Measurements from ENCODE around the gene BMPR2.
"Not testable (repeated sequence)": the region's sequence is repeated elsewhere in the genome, so short reads cannot be mapped to it uniquely, and the experiment has no call there.

BMPR2 gene

GRCh38 chr2:202545523-202545922 lies 169.4 kb downstream of the BMPR2 start:
- no peak for DNase-seq

- DNase-seq: no peak
These were observed 169.8 kb downstream of the BMPR2 start for GRCh38 chr2:202545931-202546330.

- DNase-seq: not testable (repeated sequence)
These were observed 170.5 kb downstream of the BMPR2 start for GRCh38 chr2:202546499-202547141.

DNA sequence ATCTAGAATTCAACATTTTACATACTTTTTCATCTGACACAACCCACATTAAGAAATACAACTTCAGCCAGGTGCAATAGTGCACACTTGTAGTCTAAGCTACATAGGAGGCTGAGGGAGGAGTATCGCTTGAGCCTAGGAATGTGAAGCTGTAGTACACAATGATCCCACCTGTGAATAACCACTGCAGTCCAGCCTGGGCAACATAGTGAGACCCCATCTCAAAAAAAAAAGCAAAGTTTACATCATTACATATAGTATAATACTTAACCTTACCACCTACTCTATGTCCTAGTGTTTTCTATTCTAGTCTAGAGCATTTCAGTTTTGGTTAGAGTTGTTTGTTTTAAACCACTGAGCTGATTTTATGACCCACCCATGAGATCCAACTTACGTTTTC lies 172.1 kb downstream of the BMPR2 start:
- no peak for DNase-seq

DNA sequence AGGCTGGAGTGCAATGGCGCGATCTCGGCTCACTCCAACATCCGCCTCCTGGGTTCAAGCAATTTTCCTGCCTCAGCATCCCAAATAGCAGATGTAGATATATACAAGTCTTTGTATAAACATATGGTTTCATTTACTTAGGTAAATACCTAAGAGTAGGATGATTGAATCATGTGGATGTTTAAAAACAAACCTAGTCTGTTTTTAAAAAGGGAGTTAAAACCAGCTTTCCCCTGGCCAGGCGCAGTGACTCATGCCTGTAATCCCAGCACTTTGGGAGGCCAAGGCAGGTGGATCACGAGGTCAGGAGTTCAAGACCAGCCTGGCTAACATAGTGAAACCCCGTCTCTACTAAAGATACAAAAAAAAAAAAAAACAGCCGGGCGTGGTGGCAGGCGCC lies 174.9 kb downstream of the BMPR2 start:
- not testable (repeated sequence) for DNase-seq

- no peak for DNase-seq
These were observed 179.2 kb downstream of the BMPR2 start for GRCh38 chr2:202555356-202555755.

GRCh38 chr2:202560200-202560599 lies 184.1 kb downstream of the BMPR2 start:
- no peak for DNase-seq

GRCh38 chr2:202564226-202564625 lies 188.1 kb downstream of the BMPR2 start:
- no peak for DNase-seq

DNA sequence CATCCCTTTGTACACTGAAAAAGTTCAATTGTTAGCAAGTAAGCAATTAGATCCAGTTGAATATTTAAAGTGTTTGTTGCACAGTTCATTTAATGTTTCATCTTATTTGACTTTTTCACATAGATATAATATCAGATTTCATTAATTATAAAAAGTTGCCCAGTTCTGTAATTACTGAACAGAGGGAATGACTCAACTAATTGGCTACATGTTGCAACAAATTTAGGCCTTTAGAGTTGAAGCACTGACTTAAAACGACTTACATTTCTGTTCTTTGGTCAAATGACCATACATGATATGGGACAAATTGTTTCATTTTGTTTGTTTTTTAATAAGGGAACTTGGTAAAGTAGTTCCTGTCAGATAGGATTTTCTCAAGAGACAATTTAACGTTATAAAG lies 190.2 kb downstream of the BMPR2 start:
- no peak for DNase-seq

DNA sequence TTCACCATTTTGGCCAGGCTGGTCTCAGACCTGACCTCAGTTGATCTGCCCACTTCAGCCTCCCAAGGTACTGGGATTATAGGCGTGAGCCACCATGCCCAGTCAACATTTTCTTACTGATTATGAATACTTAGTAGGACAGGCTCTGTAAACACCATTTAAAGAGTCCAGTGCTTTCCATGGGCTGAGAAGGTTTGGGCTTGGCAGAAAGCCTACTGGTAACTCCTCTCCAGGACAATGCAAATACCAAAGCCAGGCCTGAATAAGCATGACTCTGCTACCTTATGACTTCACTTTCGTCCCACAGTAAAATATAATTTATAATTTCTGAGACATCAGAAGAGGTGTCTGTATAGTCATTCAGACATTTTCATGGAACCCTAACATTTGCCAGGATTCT lies 198.4 kb downstream of the BMPR2 start:
- DNase-seq: no peak

DNA sequence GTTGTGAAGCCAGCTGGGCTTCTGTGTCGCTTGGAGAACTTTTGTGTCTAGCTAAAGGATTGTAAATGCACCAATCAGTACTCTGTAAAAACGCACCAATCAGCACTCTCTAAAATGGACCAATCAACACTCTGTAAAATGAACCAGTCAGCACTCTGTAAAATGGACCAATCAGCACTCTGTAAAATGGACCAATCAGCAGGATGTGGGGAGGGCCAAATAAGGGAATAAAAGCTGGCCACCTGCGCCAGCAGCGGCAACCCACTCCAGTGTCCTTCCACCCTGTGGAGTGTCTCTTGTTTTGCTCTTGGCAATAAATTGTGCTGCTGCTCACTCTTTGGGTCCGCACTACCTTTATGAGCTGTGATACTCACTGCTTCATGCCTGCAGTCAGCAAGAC lies 199.1 kb downstream of the BMPR2 start:
- DNase-seq: not testable (repeated sequence)

GRCh38 chr2:202577250-202578183 lies 201.4 kb downstream of the BMPR2 start:
- DNase-seq: no peak

DNA sequence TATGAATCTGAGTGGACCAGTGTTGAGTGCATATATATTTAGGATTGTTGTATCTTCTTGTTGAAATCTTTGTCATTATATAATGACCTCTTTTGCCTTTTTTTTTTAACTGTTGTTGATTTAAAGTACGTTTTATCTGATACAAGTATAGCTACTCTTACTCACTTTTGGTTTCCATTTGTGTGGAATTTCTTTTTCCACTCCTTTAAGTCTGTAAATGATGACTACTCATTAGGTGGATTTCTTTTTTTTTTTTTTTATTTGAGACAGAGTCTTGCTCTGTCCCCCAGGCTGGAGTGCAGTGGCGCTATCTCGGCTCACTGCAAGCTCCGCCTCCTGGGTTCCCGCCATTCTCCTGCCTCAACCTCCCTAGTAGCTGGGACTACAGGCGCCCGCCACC lies 206.7 kb downstream of the BMPR2 start:
- not testable (repeated sequence) for DNase-seq

DNA sequence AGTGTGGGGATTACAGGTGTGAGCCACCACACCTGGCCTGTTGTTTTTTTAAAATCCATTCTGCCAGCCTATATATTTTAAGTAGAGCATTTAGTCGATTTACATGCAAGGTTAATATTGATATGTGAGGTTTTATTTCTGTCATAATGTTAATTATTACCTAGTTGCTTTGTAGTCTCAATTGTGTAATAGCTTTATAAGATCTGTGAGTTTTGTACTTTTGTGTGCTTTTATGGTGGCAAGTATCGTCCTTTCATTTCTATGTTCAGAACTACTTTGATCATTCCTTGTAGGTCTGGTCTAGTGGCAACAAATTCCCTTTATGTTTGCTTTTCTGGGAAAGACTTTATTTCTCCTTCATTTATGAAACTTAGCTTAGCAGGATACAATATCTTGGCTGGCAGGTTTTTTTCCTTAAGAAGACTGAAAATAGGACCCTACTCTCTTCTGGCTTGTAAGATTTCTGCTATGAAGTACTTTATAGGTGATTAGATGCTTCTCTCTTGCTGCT lies 207.6 kb downstream of the BMPR2 start:
- no peak for DNase-seq

- peak; percentile 58 for DNase-seq
These were observed 212.8 kb downstream of the BMPR2 start for GRCh38 chr2:202588647-202589581.

DNA sequence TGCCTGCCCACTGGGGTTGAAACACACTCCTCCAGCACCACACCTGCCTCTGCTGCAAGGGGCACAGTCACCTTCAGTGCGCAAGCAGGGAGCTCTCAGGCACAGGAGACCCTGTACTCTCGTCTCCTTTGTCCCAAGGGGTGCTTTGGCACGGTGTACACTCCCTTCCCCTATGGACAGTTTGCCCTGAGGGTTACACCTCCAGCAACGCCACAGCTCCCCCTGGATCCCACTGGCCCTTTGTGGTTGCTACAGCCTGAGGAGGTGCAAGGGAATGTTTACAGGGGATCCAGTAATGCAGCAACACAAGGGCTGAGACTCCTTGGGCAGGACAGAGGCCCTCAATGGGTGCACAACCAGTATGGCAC lies 213.4 kb downstream of the BMPR2 start:
- DNase-seq: no peak

GRCh38 chr2:202592566-202592965 lies 216.4 kb downstream of the BMPR2 start:
- DNase-seq: no peak

DNA sequence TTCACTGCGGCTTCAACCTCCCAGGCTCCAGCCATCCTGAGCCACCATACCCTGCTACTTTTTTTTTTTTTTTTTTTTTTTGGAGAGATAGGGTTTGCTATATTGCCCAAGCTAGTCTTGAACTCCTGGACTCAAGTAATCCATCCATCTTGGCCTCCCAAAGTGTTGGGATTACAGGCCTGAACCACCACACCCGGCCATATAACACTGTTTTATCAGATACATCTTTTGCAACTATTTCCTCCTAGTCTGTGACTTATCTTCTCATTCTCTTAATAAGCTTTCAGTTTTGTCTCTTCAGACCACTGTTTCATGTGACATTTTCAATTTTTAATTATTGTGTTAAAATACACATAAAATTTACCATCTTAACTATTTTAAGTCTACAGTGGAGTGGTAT lies 223.0 kb downstream of the BMPR2 start:
- no peak for DNase-seq

DNA sequence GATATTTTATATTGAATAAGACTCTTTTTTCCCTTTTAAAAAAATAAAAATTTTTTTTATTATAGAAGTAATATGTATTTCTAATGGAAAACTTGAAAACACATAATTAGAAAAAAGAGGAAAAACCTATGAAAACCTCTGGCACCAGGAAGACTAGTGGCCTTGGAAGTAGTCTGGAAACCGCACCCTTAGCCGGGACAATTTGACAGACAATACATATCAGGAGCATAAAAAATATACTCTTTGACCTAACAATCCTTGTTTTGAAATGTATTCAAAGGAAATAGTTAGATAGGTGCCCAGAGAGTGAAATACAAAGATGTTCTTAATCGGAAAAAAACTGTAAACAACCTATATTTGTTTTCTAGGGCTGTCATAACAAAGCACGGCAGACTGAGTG lies 223.8 kb downstream of the BMPR2 start:
- DNase-seq: no peak

GRCh38 chr2:202604699-202605098 lies 228.6 kb downstream of the BMPR2 start:
- no peak for DNase-seq

GRCh38 chr2:202605174-202605573 lies 229.0 kb downstream of the BMPR2 start:
- DNase-seq: no peak

- no peak for DNase-seq
These were observed 232.2 kb downstream of the BMPR2 start for GRCh38 chr2:202608142-202608852.
